ENCODE measurements around the gene SCFD2. TPM values are rescaled to one million over a fixed set of nuclear protein-coding genes. Genes with fewer than 3 reads are reported as not detected.

SCFD2 gene
- total RNA-seq, 4 donors from 2014 or later: 8.9 to 16.0 (median 14.8) TPM

DNA sequence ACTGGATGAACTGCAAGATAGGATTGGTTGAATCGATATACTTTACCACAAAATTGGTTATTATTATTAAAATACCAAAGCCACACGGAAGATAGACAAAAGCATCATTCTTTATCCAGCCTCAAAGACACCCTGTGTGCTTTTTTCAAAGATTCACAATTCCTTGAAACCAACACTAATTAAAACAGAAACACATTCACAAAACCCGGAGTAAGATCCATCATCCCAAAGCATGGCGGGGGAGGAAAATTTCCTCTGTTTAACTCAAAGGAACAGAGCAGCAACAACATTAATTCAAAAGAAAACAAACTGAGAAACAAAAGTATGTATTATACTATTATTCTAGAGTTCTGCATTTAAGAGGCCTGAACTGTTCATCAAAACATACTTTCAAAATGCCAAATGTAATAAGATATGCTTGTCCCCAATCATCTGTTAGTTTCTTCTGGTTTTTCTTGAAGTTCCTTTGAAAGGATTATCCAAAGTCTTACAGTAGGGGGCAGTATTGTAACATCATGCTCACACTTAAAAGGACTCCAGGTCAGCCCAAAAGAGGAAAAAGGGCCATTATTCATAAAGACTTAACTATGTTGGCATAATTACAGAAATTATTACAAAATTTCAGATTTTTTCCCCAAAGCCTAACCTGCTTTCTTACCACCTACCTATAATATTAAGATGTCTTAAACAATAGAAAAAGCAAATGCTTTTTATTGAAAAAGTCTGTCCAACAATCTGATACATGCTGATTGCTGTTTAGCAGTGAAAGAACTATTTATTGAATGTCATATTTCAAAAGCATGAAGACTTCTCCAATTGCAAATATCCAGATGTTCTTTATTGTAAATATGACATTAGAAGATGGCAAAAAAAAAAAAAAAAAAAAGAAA is 168.7 kb downstream of the SCFD2 start:
- no peaks in the 10 kb centered on the region for H3K36me3 ChIP-seq
- no peaks in the 10 kb centered on the region for H3K4me1 ChIP-seq
- DNase-seq (no peak), ATAC-seq (peak in 1 of 2 donors; percentile 55)
- intact Hi-C loops (cut with DNase I; ENCODE audit: low total_unique reads) (loop anchor here (1.0 to 10.0 kb wide), 2 partner anchors 182 to 1037 kb away; no protein-coding TSS in a partner anchor), in situ Hi-C loops (cut with MboI; ENCODE audit: low sequenced_read_pairs in 4 of 4) (loop anchor here (10.0 to 25.0 kb wide), 6 partner anchors 90 to 1028 kb away; partner anchors contain the start of gene PDGFRA (in 2 of the 4))
- H3K9me3 ChIP-seq: no peaks in the 10 kb centered on the region
- H3K4me3 ChIP-seq: no peak overlapping the region
- TF ChIP-seq POLR2A (IDR thresholded peaks at IDR 0.05): no peak
- TF ChIP-seq, protein P1, sequence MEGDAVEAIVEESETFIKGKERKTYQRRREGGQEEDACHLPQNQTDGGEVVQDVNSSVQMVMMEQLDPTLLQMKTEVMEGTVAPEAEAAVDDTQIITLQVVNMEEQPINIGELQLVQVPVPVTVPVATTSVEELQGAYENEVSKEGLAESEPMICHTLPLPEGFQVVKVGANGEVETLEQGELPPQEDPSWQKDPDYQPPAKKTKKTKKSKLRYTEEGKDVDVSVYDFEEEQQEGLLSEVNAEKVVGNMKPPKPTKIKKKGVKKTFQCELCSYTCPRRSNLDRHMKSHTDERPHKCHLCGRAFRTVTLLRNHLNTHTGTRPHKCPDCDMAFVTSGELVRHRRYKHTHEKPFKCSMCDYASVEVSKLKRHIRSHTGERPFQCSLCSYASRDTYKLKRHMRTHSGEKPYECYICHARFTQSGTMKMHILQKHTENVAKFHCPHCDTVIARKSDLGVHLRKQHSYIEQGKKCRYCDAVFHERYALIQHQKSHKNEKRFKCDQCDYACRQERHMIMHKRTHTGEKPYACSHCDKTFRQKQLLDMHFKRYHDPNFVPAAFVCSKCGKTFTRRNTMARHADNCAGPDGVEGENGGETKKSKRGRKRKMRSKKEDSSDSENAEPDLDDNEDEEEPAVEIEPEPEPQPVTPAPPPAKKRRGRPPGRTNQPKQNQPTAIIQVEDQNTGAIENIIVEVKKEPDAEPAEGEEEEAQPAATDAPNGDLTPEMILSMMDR (IDR thresholded peaks at IDR 0.05 in 4 of 5, conservative IDR thresholded peaks at IDR 0.05 in 1 of 5): peak; percentile 44 to 71 (median 60)
- H3K27me3 ChIP-seq: no peaks in the 10 kb centered on the region
- no peak overlapping the region for H3K27ac ChIP-seq

DNA sequence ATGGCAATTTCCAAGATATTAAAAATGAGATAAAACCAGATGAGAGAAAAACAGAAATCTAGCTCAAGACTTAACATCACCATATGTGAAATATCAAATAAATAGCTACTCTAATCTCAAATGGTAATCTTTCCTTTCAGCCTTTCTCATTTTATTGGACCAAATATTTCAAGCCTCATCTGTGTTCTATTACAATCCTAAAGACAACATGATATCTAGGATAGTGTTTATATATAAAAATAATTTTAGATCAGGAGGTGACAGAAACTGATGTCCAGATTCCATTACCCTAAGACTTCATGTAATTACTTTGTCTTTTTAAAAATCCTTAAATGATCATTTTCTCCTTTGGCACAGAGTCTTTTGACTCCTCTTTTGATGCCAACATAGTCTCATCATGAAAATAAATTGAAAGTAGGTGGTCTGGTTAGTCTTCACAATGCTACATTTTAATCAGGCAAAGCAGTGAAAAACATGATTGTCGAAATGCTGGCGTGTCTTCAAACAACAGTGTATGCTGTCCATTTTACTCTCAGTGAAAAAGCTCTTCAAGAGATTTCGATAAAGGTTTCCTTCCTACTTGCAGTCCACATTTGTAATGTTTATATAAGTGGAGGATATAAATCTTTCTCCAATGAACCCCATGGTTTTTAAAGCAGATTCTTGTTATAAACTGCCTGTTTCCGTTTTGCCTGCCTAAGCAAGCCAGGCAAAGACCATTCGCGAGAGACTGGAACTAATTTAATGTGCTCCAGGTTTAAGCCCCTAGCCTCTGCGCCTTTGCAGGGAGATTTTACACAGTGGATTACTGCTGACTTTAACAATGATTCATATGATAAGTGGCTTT is 169.8 kb downstream of the SCFD2 start:
- Histone ChIP-seq H3K36me3 (no peaks in the 10 kb centered on the region), H3K27ac (no peak overlapping the region), H3K4me3 (no peak overlapping the region), H3K27me3 (no peaks in the 10 kb centered on the region), H3K9me3 (no peaks in the 10 kb centered on the region), H3K4me1 (no peaks in the 10 kb centered on the region)
- intact Hi-C loops (cut with DNase I; ENCODE audit: low total_unique reads) (loop anchor here (10.0 kb wide), 1 partner anchor 181 kb away; no protein-coding TSS in a partner anchor), in situ Hi-C loops (cut with MboI; ENCODE audit: low sequenced_read_pairs in 4 of 4) (loop anchor here (10.0 to 25.0 kb wide), 6 partner anchors 91 to 1029 kb away; partner anchors contain the start of gene PDGFRA (in 2 of the 4))
- TF ChIP-seq, protein P1 (IDR thresholded peaks at IDR 0.05 in 4 of 5, conservative IDR thresholded peaks at IDR 0.05 in 1 of 5): no peak
- no peak for TF ChIP-seq POLR2A (IDR thresholded peaks at IDR 0.05)
- no peak for DNase-seq
- ATAC-seq: no peak

DNA sequence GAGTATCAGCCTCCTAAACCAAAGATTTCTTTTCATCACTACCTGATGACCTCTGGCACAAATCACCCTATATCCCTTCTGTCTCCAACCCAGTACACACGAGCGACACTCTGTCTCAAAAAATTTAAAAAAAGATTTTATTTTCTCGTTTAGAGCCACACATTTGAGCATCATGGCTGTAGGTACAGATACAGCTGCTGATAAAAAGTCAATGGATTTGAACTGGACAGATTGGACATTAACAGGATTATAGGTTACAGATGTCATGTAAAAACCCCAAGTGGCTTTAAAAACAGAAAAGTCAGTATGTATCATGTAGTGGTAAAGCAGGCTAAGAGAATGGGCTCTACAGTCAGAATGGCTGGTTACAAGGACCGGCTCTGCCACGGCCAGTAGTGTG is 171.1 kb downstream of the SCFD2 start:
- Histone ChIP-seq H3K9me3 (no peaks in the 10 kb centered on the region), H3K4me1 (no peaks in the 10 kb centered on the region), H3K27me3 (no peaks in the 10 kb centered on the region), H3K27ac (no peak overlapping the region), H3K4me3 (no peak overlapping the region), H3K36me3 (no peaks in the 10 kb centered on the region)
- in situ Hi-C loops (cut with MboI; ENCODE audit: low sequenced_read_pairs in 4 of 4): loop anchor here (10.0 to 25.0 kb wide), 6 partner anchors 93 to 1030 kb away; partner anchors contain the start of gene PDGFRA (in 2 of the 4)
- ATAC-seq: no peak
- DNase-seq: no peak
- intact Hi-C loops (cut with DNase I; ENCODE audit: low total_unique reads): loop anchor here (10.0 kb wide), 1 partner anchor 180 kb away; no protein-coding TSS in a partner anchor
- no peak for TF ChIP-seq POLR2A (IDR thresholded peaks at IDR 0.05)
- TF ChIP-seq, protein P1 (IDR thresholded peaks at IDR 0.05 in 4 of 5, conservative IDR thresholded peaks at IDR 0.05 in 1 of 5): no peak

DNA sequence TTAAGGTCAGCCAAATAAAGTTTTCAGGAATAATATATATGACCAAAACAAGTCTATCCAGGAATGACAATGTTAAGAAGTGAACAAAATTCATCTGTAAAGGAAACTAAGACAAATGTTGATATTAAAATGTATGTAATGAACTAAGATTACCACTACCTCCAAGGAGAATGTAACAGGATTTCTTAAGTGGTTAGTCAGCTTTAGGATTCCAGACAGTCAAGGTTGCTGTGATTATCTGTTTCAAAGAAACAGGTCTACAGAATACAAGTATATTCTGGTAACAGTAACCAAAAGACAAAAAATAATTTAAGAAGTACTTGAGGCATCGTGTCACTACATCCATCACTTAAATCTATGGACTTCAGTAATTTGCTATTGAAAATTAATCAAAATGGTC is 172.8 kb downstream of the SCFD2 start:
- Histone ChIP-seq H3K27me3 (no peaks in the 10 kb centered on the region), H3K27ac (no peak overlapping the region), H3K4me1 (no peaks in the 10 kb centered on the region), H3K9me3 (no peaks in the 10 kb centered on the region), H3K4me3 (no peak overlapping the region), H3K36me3 (no peaks in the 10 kb centered on the region)
- DNase-seq: no peak
- ATAC-seq: no peak
- TF ChIP-seq POLR2A (IDR thresholded peaks at IDR 0.05): no peak
- TF ChIP-seq, protein P1 (IDR thresholded peaks at IDR 0.05 in 4 of 5, conservative IDR thresholded peaks at IDR 0.05 in 1 of 5): no peak
- in situ Hi-C loops (cut with MboI; ENCODE audit: low sequenced_read_pairs in 4 of 4): loop anchor here (10.0 to 25.0 kb wide), 6 partner anchors 94 to 1032 kb away; partner anchors contain the start of gene PDGFRA (in 2 of the 4)
- intact Hi-C loops (cut with DNase I; ENCODE audit: low total_unique reads): loop anchor here (10.0 kb wide), 1 partner anchor 178 kb away; no protein-coding TSS in a partner anchor
